Camera-type eye (tissue), 1 donor: ENCODE results near the gene RBMY1E. TPM values are rescaled to one million over a fixed set of nuclear protein-coding genes. Genes with fewer than 3 reads are reported as not detected.

Experiments used
- total RNA-seq: library from RNA; depleted of rRNA; stranded (reverse); fragments of >200 nt; gene quantifications from one replicate; pipeline ENCODE4 v1.2.3, GENCODE V29; 2014

Gene RBMY1E
- not detected for total RNA-seq

DNA sequence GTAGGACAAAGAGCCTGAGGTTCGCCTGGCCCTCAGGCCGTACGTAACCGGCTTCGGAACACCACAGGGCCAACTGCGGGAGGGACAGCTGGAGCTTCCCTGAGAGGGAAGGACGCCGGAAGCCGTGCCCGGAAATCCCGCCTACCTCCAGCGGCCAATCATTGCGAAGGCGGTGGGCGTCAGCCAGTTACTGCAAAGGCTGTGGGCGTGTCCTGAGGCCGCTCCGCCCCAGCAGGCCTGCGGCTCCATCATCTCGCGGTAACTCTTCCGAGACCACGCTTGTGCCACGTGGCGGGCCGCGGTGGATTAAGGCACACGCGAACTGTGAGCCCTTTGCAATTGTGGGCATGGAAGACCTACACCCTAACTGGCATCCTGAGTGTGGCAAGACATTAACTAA lies at the start of gene RBMY1E:
Gene RBMY1E (minus strand): TSS at position 101 of the 400 bp plus-strand sequence. CDS start 1,978 bp downstream, outside the sequence.

GRCh38 chrY:21894426-21894825 lies 23.4 kb downstream of the RBMY1E start, which contains the start of gene RBMY1D:
TSS of gene RBMY1D (minus strand) at chrY:21894526. CDS start at chrY:21892513, 2,013 bp downstream.

Other genes starting within 250 kb of the RBMY1E start
- not detected for gene RBMY1D, start 23.5 kb downstream of the RBMY1E start, total RNA-seq